HG03378 (cell line): Measurements from ENCODE around the gene THRSP.
"Not testable (repeated sequence)": the region's sequence is repeated elsewhere in the genome, so short reads cannot be mapped to it uniquely, and the experiment has no call there.

ENCODE experiments used
- ATAC-seq: cut with Tn5 transposase; IDR thresholded peaks from one replicate; pipeline ENCODE4 v1.9.1; 2021; ENCODE audit warnings: mild to moderate bottlenecking, moderate library complexity; ENCODE audit not compliant: unreplicated experiment

Gene THRSP

GRCh38 chr11:78038697-78039313 lies 24.9 kb upstream of the THRSP start:
- ATAC-seq: no peak

GRCh38 chr11:78039391-78039918 lies 24.2 kb upstream of the THRSP start:
- no peak for ATAC-seq

GRCh38 chr11:78039919-78040671 lies 23.6 kb upstream of the THRSP start:
- no peak for ATAC-seq

- ATAC-seq: no peak
These were observed 22.8 kb upstream of the THRSP start for GRCh38 chr11:78040691-78041379.

- not testable (repeated sequence) for ATAC-seq
These were observed 22.3 kb upstream of the THRSP start for GRCh38 chr11:78041380-78041719.

- no peak for ATAC-seq
These were observed 21.7 kb upstream of the THRSP start for GRCh38 chr11:78041843-78042440.

- ATAC-seq: no peak
These were observed 19.0 kb upstream of the THRSP start for GRCh38 chr11:78044706-78045105.

- no peak for ATAC-seq
These were observed 17.7 kb upstream of the THRSP start for GRCh38 chr11:78045851-78046485.

GRCh38 chr11:78046486-78046854 lies 17.2 kb upstream of the THRSP start:
- ATAC-seq: no peak

- no peak for ATAC-seq
These were observed 15.1 kb upstream of the THRSP start for GRCh38 chr11:78048561-78048960.

- no peak for ATAC-seq
These were observed 14.3 kb upstream of the THRSP start for GRCh38 chr11:78049348-78049747.

- ATAC-seq: no peak
These were observed 12.5 kb upstream of the THRSP start for GRCh38 chr11:78050964-78051831.

GRCh38 chr11:78054971-78055370 lies 8.7 kb upstream of the THRSP start:
- ATAC-seq: no peak

- no peak for ATAC-seq
These were observed 7.6 kb upstream of the THRSP start for GRCh38 chr11:78056093-78056492.

GRCh38 chr11:78057462-78058055 lies 6.1 kb upstream of the THRSP start:
- no peak for ATAC-seq

GRCh38 chr11:78059749-78060328 lies 3.8 kb upstream of the THRSP start:
- ATAC-seq: not testable (repeated sequence)

- ATAC-seq: no peak
These were observed 3.1 kb upstream of the THRSP start for GRCh38 chr11:78060533-78060932.

GRCh38 chr11:78061088-78061920 lies 2.4 kb upstream of the THRSP start:
- ATAC-seq: no peak
